ENCODE measurements around the gene SYNPO2.

Gene SYNPO2, protein sequence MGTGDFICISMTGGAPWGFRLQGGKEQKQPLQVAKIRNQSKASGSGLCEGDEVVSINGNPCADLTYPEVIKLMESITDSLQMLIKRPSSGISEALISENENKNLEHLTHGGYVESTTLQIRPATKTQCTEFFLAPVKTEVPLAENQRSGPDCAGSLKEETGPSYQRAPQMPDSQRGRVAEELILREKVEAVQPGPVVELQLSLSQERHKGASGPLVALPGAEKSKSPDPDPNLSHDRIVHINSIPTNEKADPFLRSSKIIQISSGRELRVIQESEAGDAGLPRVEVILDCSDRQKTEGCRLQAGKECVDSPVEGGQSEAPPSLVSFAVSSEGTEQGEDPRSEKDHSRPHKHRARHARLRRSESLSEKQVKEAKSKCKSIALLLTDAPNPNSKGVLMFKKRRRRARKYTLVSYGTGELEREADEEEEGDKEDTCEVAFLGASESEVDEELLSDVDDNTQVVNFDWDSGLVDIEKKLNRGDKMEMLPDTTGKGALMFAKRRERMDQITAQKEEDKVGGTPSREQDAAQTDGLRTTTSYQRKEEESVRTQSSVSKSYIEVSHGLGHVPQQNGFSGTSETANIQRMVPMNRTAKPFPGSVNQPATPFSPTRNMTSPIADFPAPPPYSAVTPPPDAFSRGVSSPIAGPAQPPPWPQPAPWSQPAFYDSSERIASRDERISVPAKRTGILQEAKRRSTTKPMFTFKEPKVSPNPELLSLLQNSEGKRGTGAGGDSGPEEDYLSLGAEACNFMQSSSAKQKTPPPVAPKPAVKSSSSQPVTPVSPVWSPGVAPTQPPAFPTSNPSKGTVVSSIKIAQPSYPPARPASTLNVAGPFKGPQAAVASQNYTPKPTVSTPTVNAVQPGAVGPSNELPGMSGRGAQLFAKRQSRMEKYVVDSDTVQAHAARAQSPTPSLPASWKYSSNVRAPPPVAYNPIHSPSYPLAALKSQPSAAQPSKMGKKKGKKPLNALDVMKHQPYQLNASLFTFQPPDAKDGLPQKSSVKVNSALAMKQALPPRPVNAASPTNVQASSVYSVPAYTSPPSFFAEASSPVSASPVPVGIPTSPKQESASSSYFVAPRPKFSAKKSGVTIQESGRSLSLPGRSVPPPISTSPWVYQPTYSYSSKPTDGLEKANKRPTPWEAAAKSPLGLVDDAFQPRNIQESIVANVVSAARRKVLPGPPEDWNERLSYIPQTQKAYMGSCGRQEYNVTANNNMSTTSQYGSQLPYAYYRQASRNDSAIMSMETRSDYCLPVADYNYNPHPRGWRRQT

DNA sequence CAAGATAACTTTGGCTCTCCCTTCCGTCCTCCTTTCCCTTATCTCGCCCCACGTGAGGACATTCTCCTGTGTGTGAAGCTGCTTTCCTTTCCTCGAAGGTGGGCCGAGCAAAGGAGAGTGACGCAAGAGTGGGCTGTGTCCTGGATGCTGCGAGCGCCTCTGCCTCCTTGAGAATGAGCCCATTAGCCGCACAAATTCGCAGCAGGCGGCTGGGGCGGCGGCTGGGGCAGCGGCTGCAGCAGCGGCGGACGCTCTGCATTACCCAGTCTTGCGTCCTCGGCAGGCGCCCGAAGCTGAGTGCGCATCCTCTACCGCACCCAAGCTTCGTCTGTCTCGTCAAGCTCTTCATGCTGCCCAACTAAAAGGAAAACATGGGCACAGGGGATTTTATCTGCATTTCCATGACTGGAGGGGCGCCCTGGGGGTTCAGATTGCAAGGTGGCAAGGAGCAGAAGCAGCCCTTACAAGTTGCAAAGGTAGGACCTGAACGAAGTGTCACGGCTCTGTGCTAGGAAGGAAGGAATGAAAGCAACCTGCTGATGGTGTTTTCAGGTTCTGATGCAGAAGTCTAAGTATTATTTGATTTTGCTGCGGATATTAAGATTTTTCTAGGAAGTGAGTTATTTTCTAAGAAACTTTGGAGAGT, at the start of gene SYNPO2:
SYNPO2 (plus strand) TSS at position 189 of the 646 bp plus-strand sequence; CDS start at position 372, 183 bp downstream.
- H3K36me3 ChIP-seq (ENCODE audit: control insufficient read depth, insufficient read depth, low read length) = no peaks in the 10 kb centered on the region
- H3K27ac ChIP-seq (ENCODE audit: low read depth, low read length) = peak within 1 kb of the TSS; percentile 89
- peaks cover 8% of the 10 kb centered on the region for H3K4me1 ChIP-seq (ENCODE audit: control insufficient read depth, insufficient read depth, low read length)
- H3K27me3 ChIP-seq (ENCODE audit: control insufficient read depth, insufficient read depth, low read length) = peaks cover 2% of the 10 kb centered on the region
- H3K9ac ChIP-seq (ENCODE audit: low read length) = peak within 1 kb of the TSS; percentile 49
- peak within 1 kb of the TSS; percentile 69 for H3K4me3 ChIP-seq (ENCODE audit: low read length)

DNA sequence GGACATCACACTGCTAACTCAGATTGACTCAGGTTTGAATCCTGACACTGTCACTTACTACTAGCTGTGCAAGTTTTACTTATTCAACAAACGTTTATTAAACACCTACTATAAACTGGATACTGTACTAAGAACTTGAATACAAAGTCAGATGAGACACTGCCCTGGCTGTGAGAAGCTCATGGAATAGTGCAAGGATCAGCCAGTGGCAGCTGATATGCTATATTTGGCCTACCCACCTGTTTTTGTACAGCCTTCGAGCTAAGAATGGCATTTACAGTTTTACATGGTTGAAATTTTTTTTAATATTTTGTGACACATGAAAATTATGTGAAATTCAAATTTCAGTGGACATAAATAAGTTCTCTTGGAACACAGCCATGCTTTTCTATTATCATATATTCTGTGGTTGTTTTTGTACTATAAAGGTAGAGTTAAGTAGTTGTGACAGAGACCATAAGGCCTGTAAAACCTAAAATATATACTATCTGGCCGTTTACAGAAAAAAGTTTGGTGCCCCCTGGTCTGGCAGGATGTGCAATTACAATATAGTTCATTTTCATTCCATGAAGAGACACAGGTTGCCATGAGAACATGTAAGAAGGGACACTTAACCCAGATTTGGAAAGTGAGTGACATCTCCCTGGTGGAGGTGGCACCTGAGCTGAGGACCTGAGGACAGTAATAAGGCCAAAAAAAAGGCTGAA, 49.3 kb upstream of the SYNPO2 start:
- Histone ChIP-seq H3K27ac (ENCODE audit: low read depth, low read length) (no peak overlapping the region), H3K27me3 (ENCODE audit: control insufficient read depth, insufficient read depth, low read length) (no peaks in the 10 kb centered on the region), H3K4me3 (ENCODE audit: low read length) (no peak overlapping the region), H3K4me1 (ENCODE audit: control insufficient read depth, insufficient read depth, low read length) (peaks cover 4% of the 10 kb centered on the region), H3K9ac (ENCODE audit: low read length) (no peak overlapping the region), H3K36me3 (ENCODE audit: control insufficient read depth, insufficient read depth, low read length) (no peaks in the 10 kb centered on the region)

DNA sequence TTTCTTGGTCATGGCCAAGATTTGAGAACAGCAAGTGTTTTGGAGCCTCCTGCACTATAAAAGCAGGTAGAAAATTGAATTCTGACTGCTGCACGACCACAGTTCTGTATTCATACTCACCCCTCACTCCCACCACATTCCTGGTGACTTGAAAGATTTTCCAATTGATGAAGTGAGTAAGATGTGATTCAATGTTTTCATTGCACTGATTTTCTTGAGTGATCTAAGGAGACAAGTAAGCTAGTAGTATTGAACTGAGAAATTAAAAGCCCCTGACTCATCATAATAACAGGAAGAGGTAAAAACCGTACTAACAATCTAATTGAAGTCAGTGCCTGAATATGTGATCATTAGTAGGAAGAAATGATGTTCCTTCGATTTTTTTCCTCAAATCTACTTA, 46.6 kb upstream of the SYNPO2 start:
- no peaks in the 10 kb centered on the region for H3K4me1 ChIP-seq (ENCODE audit: control insufficient read depth, insufficient read depth, low read length)
- no peak overlapping the region for H3K4me3 ChIP-seq (ENCODE audit: low read length)
- H3K27me3 ChIP-seq (ENCODE audit: control insufficient read depth, insufficient read depth, low read length) = no peaks in the 10 kb centered on the region
- no peak overlapping the region for H3K9ac ChIP-seq (ENCODE audit: low read length)
- no peaks in the 10 kb centered on the region for H3K36me3 ChIP-seq (ENCODE audit: control insufficient read depth, insufficient read depth, low read length)
- H3K27ac ChIP-seq (ENCODE audit: low read depth, low read length) = no peak overlapping the region

DNA sequence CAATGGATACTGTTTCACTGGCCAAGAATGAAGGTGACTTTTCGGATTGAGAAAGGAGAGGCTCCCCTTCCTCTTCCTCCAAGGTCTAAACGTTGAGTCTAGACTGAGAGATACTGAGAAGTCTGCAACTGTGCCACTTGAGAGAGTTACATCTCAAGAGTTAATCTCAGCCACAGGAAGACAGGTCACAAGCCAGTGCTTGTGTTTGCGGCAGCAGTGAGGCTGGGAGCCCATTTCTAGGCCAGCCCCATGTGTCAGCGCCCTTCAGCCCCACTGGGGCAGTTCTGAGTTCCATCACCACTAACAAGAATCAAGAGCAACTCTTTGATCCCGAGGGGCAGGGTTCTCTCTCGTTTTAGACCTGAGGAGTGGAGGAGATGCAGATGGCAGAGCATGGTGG, 45.4 kb upstream of the SYNPO2 start:
- Histone ChIP-seq H3K4me1 (ENCODE audit: control insufficient read depth, insufficient read depth, low read length) (no peaks in the 10 kb centered on the region), H3K27me3 (ENCODE audit: control insufficient read depth, insufficient read depth, low read length) (no peaks in the 10 kb centered on the region), H3K9ac (ENCODE audit: low read length) (no peak overlapping the region), H3K36me3 (ENCODE audit: control insufficient read depth, insufficient read depth, low read length) (no peaks in the 10 kb centered on the region), H3K27ac (ENCODE audit: low read depth, low read length) (no peak overlapping the region), H3K4me3 (ENCODE audit: low read length) (no peak overlapping the region)

DNA sequence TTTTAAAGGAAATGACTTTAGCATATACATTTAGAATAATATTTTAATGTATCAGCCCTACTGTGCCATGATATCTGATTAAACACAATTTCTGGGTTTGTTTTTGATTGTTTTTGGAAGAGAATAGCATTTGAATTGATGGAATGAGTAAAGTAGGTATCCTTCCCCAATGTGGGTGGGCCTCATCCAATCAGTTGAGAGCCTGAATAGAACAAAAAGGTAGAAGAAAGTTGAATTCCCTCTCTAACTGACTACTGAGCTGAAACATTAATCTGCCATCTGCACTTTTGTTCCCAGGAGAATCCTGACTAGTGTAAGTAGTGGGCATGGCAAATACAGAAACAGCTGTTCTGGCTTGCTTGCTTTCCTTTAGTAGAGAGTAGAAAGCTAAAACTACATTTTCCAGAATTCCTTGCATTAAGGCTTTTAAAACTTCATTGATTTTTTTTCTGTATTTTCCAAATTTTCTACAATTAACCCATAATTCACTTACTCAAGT, 43.1 kb upstream of the SYNPO2 start:
- Histone ChIP-seq H3K27me3 (ENCODE audit: control insufficient read depth, insufficient read depth, low read length) (no peaks in the 10 kb centered on the region), H3K36me3 (ENCODE audit: control insufficient read depth, insufficient read depth, low read length) (no peaks in the 10 kb centered on the region), H3K27ac (ENCODE audit: low read depth, low read length) (no peak overlapping the region), H3K9ac (ENCODE audit: low read length) (no peak overlapping the region), H3K4me3 (ENCODE audit: low read length) (no peak overlapping the region), H3K4me1 (ENCODE audit: control insufficient read depth, insufficient read depth, low read length) (no peaks in the 10 kb centered on the region)

DNA sequence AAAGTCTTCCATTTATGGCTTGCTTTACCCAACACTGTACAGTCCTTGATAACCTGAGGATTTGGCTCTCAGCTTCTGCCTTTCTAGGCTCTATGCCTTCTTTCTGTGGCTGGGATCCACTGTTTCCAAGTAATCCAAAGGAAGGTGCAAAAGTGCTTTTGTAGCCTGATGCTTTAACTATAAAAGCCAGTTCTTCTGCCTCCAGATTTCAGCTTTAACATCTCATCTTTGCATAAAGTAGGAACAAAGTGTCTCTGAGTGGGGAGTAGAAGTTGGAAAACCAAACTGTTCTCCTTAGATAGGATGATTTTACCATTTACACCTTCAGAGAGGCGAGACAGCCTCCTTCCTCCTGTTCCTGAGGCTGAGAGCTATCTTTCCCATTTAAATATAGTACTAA, 41.7 kb upstream of the SYNPO2 start:
- no peaks in the 10 kb centered on the region for H3K36me3 ChIP-seq (ENCODE audit: control insufficient read depth, insufficient read depth, low read length)
- no peak overlapping the region for H3K9ac ChIP-seq (ENCODE audit: low read length)
- H3K27me3 ChIP-seq (ENCODE audit: control insufficient read depth, insufficient read depth, low read length) = no peaks in the 10 kb centered on the region
- H3K4me1 ChIP-seq (ENCODE audit: control insufficient read depth, insufficient read depth, low read length) = peaks cover 2% of the 10 kb centered on the region
- H3K4me3 ChIP-seq (ENCODE audit: low read length) = no peak overlapping the region
- H3K27ac ChIP-seq (ENCODE audit: low read depth, low read length) = no peak overlapping the region

DNA sequence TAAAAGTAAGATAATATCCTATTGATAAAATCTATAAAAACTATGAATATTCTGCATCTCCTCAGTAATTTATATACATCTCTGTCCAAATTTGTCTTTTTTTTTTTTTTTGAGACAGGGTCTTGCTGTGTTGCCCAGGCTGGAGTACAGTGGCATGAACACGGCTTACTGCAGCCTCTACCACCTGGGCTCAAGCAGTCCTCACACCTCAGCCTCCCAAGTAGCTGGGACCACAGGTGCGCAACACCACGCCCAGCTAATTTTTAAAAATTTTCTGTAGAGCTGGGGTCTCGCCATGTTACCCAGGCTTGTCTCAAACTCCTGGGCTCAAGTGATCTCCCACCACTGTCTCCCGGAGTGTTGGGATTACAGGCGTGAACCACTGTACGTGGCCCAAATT, 40.4 kb upstream of the SYNPO2 start:
- Histone ChIP-seq H3K36me3 (ENCODE audit: control insufficient read depth, insufficient read depth, low read length) (no peaks in the 10 kb centered on the region), H3K9ac (ENCODE audit: low read length) (no peak overlapping the region), H3K4me1 (ENCODE audit: control insufficient read depth, insufficient read depth, low read length) (peaks cover 2% of the 10 kb centered on the region), H3K27ac (ENCODE audit: low read depth, low read length) (no peak overlapping the region), H3K4me3 (ENCODE audit: low read length) (no peak overlapping the region), H3K27me3 (ENCODE audit: control insufficient read depth, insufficient read depth, low read length) (no peaks in the 10 kb centered on the region)

DNA sequence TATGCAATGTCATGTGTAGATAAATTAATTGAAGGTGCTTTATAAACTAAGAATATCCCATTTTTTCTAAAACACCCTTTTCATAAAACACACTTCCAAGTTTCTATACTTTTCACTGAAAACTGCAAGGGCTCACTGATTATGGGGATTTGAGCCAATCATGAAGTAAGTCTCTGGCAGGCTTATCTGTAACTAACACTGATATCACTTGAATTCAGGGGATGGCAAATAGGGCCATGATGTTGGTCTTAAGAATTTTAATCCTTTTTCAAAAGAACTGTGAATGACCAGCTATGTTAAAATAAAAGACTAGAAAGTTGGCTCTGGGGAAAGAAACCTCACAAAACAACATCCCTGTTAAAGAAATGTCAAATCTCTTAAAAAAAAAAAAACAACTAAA, 39.8 kb upstream of the SYNPO2 start:
- Histone ChIP-seq H3K36me3 (ENCODE audit: control insufficient read depth, insufficient read depth, low read length) (no peaks in the 10 kb centered on the region), H3K27me3 (ENCODE audit: control insufficient read depth, insufficient read depth, low read length) (no peaks in the 10 kb centered on the region), H3K4me3 (ENCODE audit: low read length) (no peak overlapping the region), H3K9ac (ENCODE audit: low read length) (no peak overlapping the region), H3K27ac (ENCODE audit: low read depth, low read length) (no peak overlapping the region), H3K4me1 (ENCODE audit: control insufficient read depth, insufficient read depth, low read length) (peaks cover 2% of the 10 kb centered on the region)

DNA sequence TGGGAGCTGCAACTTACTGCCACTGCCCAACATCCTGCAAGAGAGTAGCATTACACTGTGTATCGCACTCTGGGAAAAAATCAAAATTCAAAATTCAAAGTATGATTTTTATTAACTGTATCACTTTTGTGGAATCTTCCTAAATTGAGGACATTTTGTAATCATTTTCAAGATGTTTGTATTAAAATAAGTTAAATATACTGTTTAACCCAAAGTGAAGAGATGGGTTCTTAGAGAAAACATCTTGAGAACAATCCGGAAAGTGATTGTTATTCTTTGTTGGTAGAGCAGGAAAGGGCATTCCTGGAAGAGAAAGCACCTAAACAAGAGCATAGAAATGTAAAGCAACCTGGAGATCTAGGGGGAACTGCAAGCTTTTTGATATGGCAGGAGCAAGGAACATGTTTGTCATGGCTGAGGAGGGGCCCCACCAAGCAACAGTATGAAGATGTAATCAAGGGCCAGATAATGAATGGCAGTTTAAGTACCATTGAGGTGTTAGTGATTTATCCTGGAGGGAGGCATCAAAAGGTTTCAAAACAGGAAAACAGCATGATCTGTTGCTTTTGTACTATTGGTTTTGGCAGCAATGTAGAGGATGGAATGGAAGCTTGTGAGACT, 38.7 kb upstream of the SYNPO2 start:
- Histone ChIP-seq H3K4me3 (ENCODE audit: low read length) (peak overlapping the region; percentile 31), H3K36me3 (ENCODE audit: control insufficient read depth, insufficient read depth, low read length) (no peaks in the 10 kb centered on the region), H3K27ac (ENCODE audit: low read depth, low read length) (no peak overlapping the region), H3K27me3 (ENCODE audit: control insufficient read depth, insufficient read depth, low read length) (no peaks in the 10 kb centered on the region), H3K9ac (ENCODE audit: low read length) (no peak overlapping the region), H3K4me1 (ENCODE audit: control insufficient read depth, insufficient read depth, low read length) (peaks cover 2% of the 10 kb centered on the region)

DNA sequence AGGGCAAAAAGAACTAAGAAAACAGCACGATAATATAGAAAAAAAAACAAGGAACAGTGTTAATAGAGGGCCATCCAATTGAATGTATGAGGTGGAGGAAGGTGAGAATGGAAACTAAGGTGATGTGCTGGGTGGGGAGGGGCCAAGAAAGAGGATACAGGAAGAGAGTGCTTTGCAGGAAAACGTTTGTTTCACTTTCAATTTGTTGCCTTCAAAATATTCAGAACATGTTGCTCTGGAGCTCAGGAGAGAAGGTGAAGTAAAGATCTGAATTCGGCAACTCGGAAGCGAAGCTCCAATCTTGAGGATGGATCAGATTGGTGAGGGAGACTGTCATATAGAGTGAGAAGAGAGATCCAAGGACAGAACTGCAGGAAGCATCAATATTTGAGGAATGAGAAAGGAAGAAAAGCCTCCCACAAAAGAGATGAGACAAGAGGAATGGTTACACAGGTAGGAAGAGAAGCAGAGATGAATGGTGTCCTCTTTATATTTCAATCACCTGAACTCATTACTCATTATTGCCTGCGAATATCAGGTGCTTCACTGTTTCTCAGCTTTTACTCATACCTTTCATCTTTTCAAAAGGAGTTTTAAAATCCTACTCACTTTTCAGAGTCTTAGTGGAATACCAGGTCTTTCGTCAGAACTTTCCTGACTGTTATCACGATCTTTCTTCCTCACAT, 38.0 kb upstream of the SYNPO2 start:
- Histone ChIP-seq H3K9ac (ENCODE audit: low read length) (no peak overlapping the region), H3K4me1 (ENCODE audit: control insufficient read depth, insufficient read depth, low read length) (peaks cover 2% of the 10 kb centered on the region), H3K36me3 (ENCODE audit: control insufficient read depth, insufficient read depth, low read length) (no peaks in the 10 kb centered on the region), H3K27me3 (ENCODE audit: control insufficient read depth, insufficient read depth, low read length) (no peaks in the 10 kb centered on the region), H3K27ac (ENCODE audit: low read depth, low read length) (no peak overlapping the region), H3K4me3 (ENCODE audit: low read length) (peak overlapping the region; percentile 31)
